Astrocyte (in vitro differentiated cells and primary cell): ENCODE results near the gene FAM83F. TPM values are rescaled to one million over a fixed set of nuclear protein-coding genes. Genes with fewer than 3 reads are reported as not detected.

Source experiments
- DNase-seq: peaks from one replicate; pipeline ENCODE4 v3.0.0-alpha.2; 2010; ENCODE audit warnings: low read depth
- FAIRE-seq: peaks from 2 replicates; lab custom pipeline; 2011; peaks lifted over from hg19 to GRCh38; lab: Jason Lieb, UNC
- H2AFZ ChIP-seq: 2 replicates; pipeline ENCODE4 v1.6.0; 2012; ENCODE audit warnings: low read depth, low read length, inconsistent platforms
- H3K27ac ChIP-seq: 2 replicates; pipeline ENCODE4 v1.5.1; 2011; ENCODE audit warnings: low read depth, low read length, inconsistent platforms
- H3K27me3 ChIP-seq: 2 replicates; pipeline ENCODE4 v1.6.0; 2011; ENCODE audit warnings: low read length, inconsistent platforms; ENCODE audit not compliant: insufficient read depth
- H3K36me3 ChIP-seq: 2 replicates; pipeline ENCODE4 v1.5.1; 2011; ENCODE audit warnings: low read length, inconsistent platforms; ENCODE audit not compliant: insufficient read depth
- H3K4me1 ChIP-seq: 2 replicates; pipeline ENCODE4 v1.5.1; 2011; ENCODE audit warnings: low read length, inconsistent platforms; ENCODE audit not compliant: insufficient read depth
- H3K4me2 ChIP-seq: 2 replicates; pipeline ENCODE4 v1.6.0; 2012; ENCODE audit warnings: low read length, inconsistent platforms
- H3K4me3 ChIP-seq: 2 replicates; pipeline ENCODE4 v1.5.1; 2011; ENCODE audit warnings: low read depth, mild to moderate bottlenecking, low read length, inconsistent platforms; ENCODE audit not compliant: insufficient read depth
- H3K79me2 ChIP-seq: 2 replicates; pipeline ENCODE4 v1.6.0; 2012; ENCODE audit warnings: mild to moderate bottlenecking, low read length, inconsistent platforms; ENCODE audit not compliant: insufficient read depth
- H3K9ac ChIP-seq: 2 replicates; pipeline ENCODE4 v1.6.0; 2012; ENCODE audit warnings: mild to moderate bottlenecking, low read length, inconsistent platforms
- H3K9me3 ChIP-seq: 2 replicates; pipeline ENCODE4 v1.5.1; 2012; ENCODE audit warnings: low read depth, mild to moderate bottlenecking, low read length, inconsistent platforms; ENCODE audit not compliant: insufficient read depth
- H4K20me1 ChIP-seq: 2 replicates; pipeline ENCODE4 v1.6.0; 2012; ENCODE audit warnings: low read length, inconsistent platforms; ENCODE audit not compliant: insufficient read depth
- H3K27ac Mint-ChIP-seq: one replicate; pipeline ENCODE4 v1.8.0; 2021; ENCODE audit warnings: mild to moderate bottlenecking, mixed read lengths; ENCODE audit not compliant: unreplicated experiment
- H3K27me3 Mint-ChIP-seq: one replicate; pipeline ENCODE4 v1.8.0; 2021; ENCODE audit warnings: low read depth, mixed read lengths; ENCODE audit not compliant: unreplicated experiment
- H3K36me3 Mint-ChIP-seq: one replicate; pipeline ENCODE4 v1.8.0; 2021; ENCODE audit warnings: low read depth, mixed read lengths; ENCODE audit not compliant: unreplicated experiment
- H3K4me1 Mint-ChIP-seq: one replicate; pipeline ENCODE4 v1.8.0; 2021; ENCODE audit warnings: low read depth, mixed read lengths; ENCODE audit not compliant: unreplicated experiment
- H3K4me3 Mint-ChIP-seq: one replicate; pipeline ENCODE4 v1.8.0; 2021; ENCODE audit warnings: mild to moderate bottlenecking, moderate library complexity, mixed read lengths; ENCODE audit not compliant: unreplicated experiment
- H3K9me3 Mint-ChIP-seq: one replicate; pipeline ENCODE4 v1.8.0; 2021; ENCODE audit warnings: mild to moderate bottlenecking, mixed read lengths; ENCODE audit not compliant: unreplicated experiment
- CTCF ChIP-seq: IDR thresholded peaks from 2 replicates; pipeline ENCODE4 v1.5.1; 2011; ENCODE audit warnings: low read depth, mild to moderate bottlenecking, inconsistent platforms, low read length, moderate library complexity; ENCODE audit not compliant: insufficient read depth
- EZH2 ChIP-seq: IDR thresholded peaks from 2 replicates; pipeline ENCODE4 v1.6.1; 2012; ENCODE audit warnings: mild to moderate bottlenecking, low read length, inconsistent platforms; ENCODE audit not compliant: insufficient read depth
- total RNA-seq: library from RNA; stranded (reverse); gene quantifications from 2 replicates; pipeline ENCODE4 v1.2.1, GENCODE V29; 2021

The FAM83F gene
- total RNA-seq, 1 donor from 2014 or later = 0.79 TPM

GRCh38 chr22:40035351-40035750 is 40.6 kb downstream of the FAM83F start:
- Mint-ChIP-seq H3K36me3 (no peaks in the 10 kb centered on the region), H3K27ac (no peak overlapping the region), H3K27me3 (peaks cover 39% of the 10 kb centered on the region), H3K4me3 (no peak overlapping the region), H3K9me3 (no peaks in the 10 kb centered on the region), H3K4me1 (no peaks in the 10 kb centered on the region)
- H3K9ac ChIP-seq = no peak overlapping the region
- no peak overlapping the region for H3K4me3 ChIP-seq
- H3K27me3 ChIP-seq = peaks cover 36% of the 10 kb centered on the region
- FAIRE-seq (no peak), DNase-seq (no peak)
- no peaks in the 10 kb centered on the region for H3K4me1 ChIP-seq
- H3K27ac ChIP-seq = no peak overlapping the region
- H3K9me3 ChIP-seq = no peaks in the 10 kb centered on the region
- H3K79me2 ChIP-seq = no peaks in the 10 kb centered on the region
- no peaks in the 10 kb centered on the region for H4K20me1 ChIP-seq
- TF ChIP-seq EZH2 (no peak), CTCF (no peak)
- no peak overlapping the region for H2AFZ ChIP-seq
- no peaks in the 10 kb centered on the region for H3K36me3 ChIP-seq
- H3K4me2 ChIP-seq = no peak overlapping the region

- peaks cover 41% of the 10 kb centered on the region for H3K27me3 ChIP-seq
- no peaks in the 10 kb centered on the region for H3K36me3 ChIP-seq
- no peak overlapping the region for H3K4me2 ChIP-seq
- TF ChIP-seq EZH2 (no peak), CTCF (no peak)
- no peak overlapping the region for H3K27ac ChIP-seq
- H3K79me2 ChIP-seq = no peaks in the 10 kb centered on the region
- H3K4me1 ChIP-seq = no peaks in the 10 kb centered on the region
- H3K9ac ChIP-seq = no peak overlapping the region
- H3K9me3 ChIP-seq = no peaks in the 10 kb centered on the region
- H4K20me1 ChIP-seq = no peaks in the 10 kb centered on the region
- H3K27ac Mint-ChIP-seq = no peak overlapping the region
- FAIRE-seq (no peak), DNase-seq (no peak)
- H3K4me1 Mint-ChIP-seq = peaks cover 6% of the 10 kb centered on the region
- H3K4me3 ChIP-seq = no peak overlapping the region
- H3K36me3 Mint-ChIP-seq = no peaks in the 10 kb centered on the region
- no peak overlapping the region for H2AFZ ChIP-seq
- H3K27me3 Mint-ChIP-seq = peaks cover 39% of the 10 kb centered on the region
- no peak overlapping the region for H3K4me3 Mint-ChIP-seq
- no peaks in the 10 kb centered on the region for H3K9me3 Mint-ChIP-seq
These were observed 41.4 kb downstream of the FAM83F start for GRCh38 chr22:40036126-40036525.

GRCh38 chr22:40036591-40037225 is 42.0 kb downstream of the FAM83F start:
- Histone ChIP-seq H3K27me3 (peaks cover 46% of the 10 kb centered on the region), H3K79me2 (no peaks in the 10 kb centered on the region), H3K4me3 (no peak overlapping the region), H3K4me1 (no peaks in the 10 kb centered on the region), H4K20me1 (no peaks in the 10 kb centered on the region), H3K4me2 (no peak overlapping the region), H2AFZ (no peak overlapping the region), H3K27ac (no peak overlapping the region), H3K9me3 (no peaks in the 10 kb centered on the region), H3K9ac (no peak overlapping the region), H3K36me3 (no peaks in the 10 kb centered on the region)
- TF ChIP-seq CTCF = peak; percentile 88
- no peak for TF ChIP-seq EZH2
- peak; percentile 47 for DNase-seq
- Mint-ChIP-seq H3K27me3 (peaks cover 39% of the 10 kb centered on the region), H3K27ac (no peak overlapping the region), H3K9me3 (no peaks in the 10 kb centered on the region), H3K36me3 (no peaks in the 10 kb centered on the region), H3K4me3 (no peak overlapping the region), H3K4me1 (peaks cover 8% of the 10 kb centered on the region)
- FAIRE-seq = no peak
